HCT116 (cell line): ENCODE results near the gene ATP6AP1. TPM values are rescaled to one million over a fixed set of nuclear protein-coding genes. Genes with fewer than 3 reads are reported as not detected.

ENCODE experiments used
- ATAC-seq: fragments of 200-7000 bp; cut with Tn5 transposase; 2 replicates; pipeline ENCODE4 v1.9.1; 2020; ENCODE audit warnings: mild to moderate bottlenecking, moderate library complexity
- BruUV-seq: library from RNA; stranded (reverse); fragments of 400-500 nt; replicated peaks from 2 replicates; lab custom pipeline; 2021; lab: Mats Ljungman, UMichigan
- CTCF ChIA-PET: fragments of 300-600 bp; sonication (Branson Sonifier 250); formaldehyde crosslinking; loops from one replicate; lab custom pipeline; 2021; ENCODE audit warnings: antibody characterized with exemption; lab: Charles Lee
- POLR2A ChIA-PET: fragments of 300-600, 350-600 bp; sonication (Branson Sonifier 250); formaldehyde crosslinking; loops from one replicate; lab custom pipeline; 2021; ENCODE audit warnings: antibody characterized with exemption; lab: Charles Lee
- RAD21 ChIA-PET, 2 experiments: fragments of 300-600 bp; sonication (Branson Sonifier 250); formaldehyde crosslinking; loops; one replicate each; lab custom pipeline; 2023; ENCODE audit warnings: low total read pairs in 2 of 2; ENCODE audit not compliant: uncharacterized antibody in 2 of 2, unreplicated experiment in 2 of 2, low non-redundant PET in 1 of 2; lab: Charles Lee
- DNase-seq: peaks from one replicate; pipeline ENCODE4 v3.0.0-alpha.2; 2010; ENCODE audit warnings: low read depth, low spot score
- H2AFZ ChIP-seq: fragments of 200-600 bp; shearing (Covaris generic), sonication (generic); 2 replicates; pipeline ENCODE4 v1.6.1; 2017; ENCODE audit warnings: low read depth, mixed run types, mixed read lengths, antibody characterized with exemption, low read length; ENCODE audit not compliant: poor library complexity, severe bottlenecking
- H3K27ac ChIP-seq: 2 replicates; pipeline ENCODE4 v1.5.1; 2012; ENCODE audit warnings: low read depth, low read length
- H3K27me3 ChIP-seq: fragments of 200-600 bp; sonication (generic); 2 replicates; pipeline ENCODE4 v1.6.1; 2016; ENCODE audit warnings: mixed run types, low read length, mixed read lengths; ENCODE audit not compliant: insufficient read depth
- H3K36me3 ChIP-seq, 2 experiments: fragments of 200-500 bp in 1 of 2; fragments of 200-600 bp in 1 of 2; sonication (Bioruptor generic) in 1 of 2; sonication (generic) in 1 of 2; 2 replicates each; pipeline versions ENCODE4 v1.5.1 to v1.6.1; 2014 to 2016; ENCODE audit warnings: low read length in 2 of 2, inconsistent platforms in 1 of 2, mixed read lengths in 1 of 2, mixed run types in 1 of 2; ENCODE audit not compliant: insufficient read depth in 2 of 2, control insufficient read depth in 1 of 2
- H3K4me1 ChIP-seq, 2 experiments: fragments of 200-600 bp in 1 of 2; sonication (generic) in 1 of 2; 2 replicates each; pipeline versions ENCODE4 v1.5.1 to v1.6.1; 2012 to 2017; ENCODE audit warnings: low read length in 2 of 2, inconsistent platforms in 1 of 2, mild to moderate bottlenecking in 1 of 2, mixed read lengths in 1 of 2, mixed run types in 1 of 2, moderate library complexity in 1 of 2; ENCODE audit not compliant: insufficient read depth in 2 of 2, control insufficient read depth in 1 of 2
- H3K4me2 ChIP-seq: fragments of 200-600 bp; sonication (generic); 2 replicates; pipeline ENCODE4 v1.6.1; 2017; ENCODE audit warnings: mixed run types, low read length, mixed read lengths
- H3K4me3 ChIP-seq, 2 experiments: fragments of 200-600 bp in 1 of 2; sonication (generic) in 1 of 2; replicated peaks in 1 of 2; 2 replicates each; pipeline ENCODE4 v1.5.1; 2011 to 2016; ENCODE audit warnings: low read length in 2 of 2, control low read depth in 1 of 2, low read depth in 1 of 2, mild to moderate bottlenecking in 1 of 2, mixed read lengths in 1 of 2, mixed run types in 1 of 2
- H3K79me2 ChIP-seq: fragments of 200-600 bp; sonication (generic); 2 replicates; pipeline ENCODE4 v1.6.1; 2017; ENCODE audit warnings: mild to moderate bottlenecking, mixed run types, low read length, moderate library complexity, mixed read lengths; ENCODE audit not compliant: insufficient read depth
- H3K9ac ChIP-seq: fragments of 200-600 bp; sonication (generic); 2 replicates; pipeline ENCODE4 v1.6.1; 2016; ENCODE audit warnings: low read length, mixed read lengths
- H3K9me2 ChIP-seq: fragments of 200-600 bp; sonication (generic), shearing (Covaris generic); 2 replicates; pipeline ENCODE4 v1.6.1; 2017; ENCODE audit warnings: mixed run types, mild to moderate bottlenecking, moderate library complexity; ENCODE audit not compliant: insufficient read depth
- H3K9me3 ChIP-seq, 2 experiments: fragments of 200-500 bp in 1 of 2; fragments of 200-600 bp in 1 of 2; sonication (Bioruptor generic) in 1 of 2; sonication (generic) in 1 of 2; 2 replicates each; pipeline ENCODE4 v1.6.1; 2014 to 2017; ENCODE audit warnings: low read length in 2 of 2, mixed read lengths in 2 of 2, inconsistent platforms in 1 of 2, low read depth in 1 of 2, mild to moderate bottlenecking in 1 of 2, mixed run types in 1 of 2, moderate library complexity in 1 of 2; ENCODE audit not compliant: control insufficient read depth in 1 of 2, insufficient read depth in 1 of 2
- H4K20me1 ChIP-seq: fragments of 200-600 bp; sonication (generic), shearing (Covaris generic); 2 replicates; pipeline ENCODE4 v1.6.1; 2017; ENCODE audit warnings: mixed run types, mild to moderate bottlenecking, moderate library complexity; ENCODE audit not compliant: insufficient read depth
- EGR1 ChIP-seq: IDR thresholded peaks from 2 replicates; pipeline ENCODE4 v1.6.1; 2012; ENCODE audit warnings: low read depth
- EZH2 ChIP-seq: fragments of 200-600 bp; sonication (generic); IDR thresholded peaks from 2 replicates; pipeline ENCODE4 v1.6.1; 2017; ENCODE audit warnings: antibody characterized with exemption, mixed run types
- TCF7L2 ChIP-seq: IDR thresholded peaks from 2 replicates; pipeline ENCODE4 v1.7.0; 2011; ENCODE audit warnings: borderline replicate concordance, inconsistent platforms; ENCODE audit not compliant: insufficient read depth, insufficient read length; ENCODE audit errors: extremely low read depth
- YY1 ChIP-seq: IDR thresholded peaks from 2 replicates; pipeline ENCODE4 v1.6.1; 2011; ENCODE audit warnings: low read length, low read depth, moderate library complexity, mild to moderate bottlenecking; ENCODE audit not compliant: insufficient replicate concordance; ENCODE audit errors: extremely low read depth
- intact Hi-C: fragments of 100-400 bp; cut with micrococcal nuclease; formaldehyde crosslinking; loops from 2 replicates; pipeline ENCODE4 v1.10.0; 2022
- total RNA-seq: library from RNA; stranded (reverse); gene quantifications from one replicate; pipeline ENCODE4 v1.2.1, GENCODE V29; 2021; ENCODE audit not compliant: unreplicated experiment
- TF ChIP-seq, protein P1 (sequence below): IDR thresholded peaks from 2 replicates; pipeline ENCODE4 v1.6.1; 2011; ENCODE audit warnings: mild to moderate bottlenecking, low read length, moderate library complexity; ENCODE audit not compliant: insufficient replicate concordance; ENCODE audit errors: extremely low read depth
- TF ChIP-seq, protein P2 (sequence below): IDR thresholded peaks from 2 replicates; pipeline ENCODE4 v1.6.1; 2012
- TF ChIP-seq, protein P3 (sequence below): IDR thresholded peaks from 2 replicates; pipeline ENCODE4 v1.6.1; 2012; ENCODE audit warnings: low read depth

The ATP6AP1 gene
- total RNA-seq, 1 experiment from 2014 or later, result 53.4 TPM

DNA sequence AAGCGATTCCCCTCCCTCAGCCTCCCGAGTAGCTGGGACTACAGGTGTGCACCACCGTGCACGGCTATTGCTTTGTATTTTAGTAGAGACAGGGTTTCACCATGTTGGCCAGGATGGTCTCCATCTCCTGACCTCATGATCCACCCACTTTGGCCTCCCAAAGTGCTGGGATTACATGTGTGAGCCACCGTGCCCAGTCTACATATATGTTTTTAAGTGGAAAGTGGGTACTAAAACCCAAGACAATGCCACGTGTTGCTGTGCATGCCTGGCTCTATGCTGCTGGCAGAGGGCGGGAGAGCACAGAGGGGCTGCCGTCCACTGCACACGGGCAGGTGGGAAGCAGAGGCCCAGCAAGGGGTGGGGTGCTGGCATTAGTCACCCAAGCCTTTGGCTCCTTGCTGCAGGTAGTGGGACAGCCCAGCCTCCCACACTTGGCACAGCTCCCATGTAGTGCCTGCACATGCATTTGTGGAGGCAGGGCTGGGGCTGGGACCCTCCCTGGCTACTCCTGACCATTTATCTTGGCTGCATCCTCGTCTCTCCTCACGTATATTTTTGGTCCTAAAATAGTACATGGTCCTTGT, 45.9 kb upstream of the ATP6AP1 start:
- Histone ChIP-seq H3K4me2 (no peak overlapping the region), H3K4me3 (no peak overlapping the region), H3K9me2 (no peaks in the 10 kb centered on the region), H3K79me2 (peaks cover 25% of the 10 kb centered on the region), H3K36me3 (peaks cover 0 to 4% of the 10 kb centered on the region in 2 experiments; a peak in 2 of 4 replicates), H3K27me3 (no peaks in the 10 kb centered on the region), H4K20me1 (no peaks in the 10 kb centered on the region), H3K9ac (no peak overlapping the region), H2AFZ (no peak overlapping the region), H3K4me1 (peaks cover 3 to 24% of the 10 kb centered on the region in 2 experiments)
- ChIA-PET CTCF (interaction anchor here (1.2 kb wide), 1 partner anchor 9 kb away, joined by 5 read pairs; no protein-coding TSS in a partner anchor), POLR2A (interaction anchor here (1.7 kb wide), 1 partner anchor 9 kb away, joined by 6 read pairs; the partner anchor contains the start of gene FLNA), RAD21 (no interaction called here)
- BruUV-seq, result no TSS peak
- ATAC-seq (no peak), DNase-seq (no peak)
- intact Hi-C loops, result no loop called here
- TF ChIP-seq, protein P1, sequence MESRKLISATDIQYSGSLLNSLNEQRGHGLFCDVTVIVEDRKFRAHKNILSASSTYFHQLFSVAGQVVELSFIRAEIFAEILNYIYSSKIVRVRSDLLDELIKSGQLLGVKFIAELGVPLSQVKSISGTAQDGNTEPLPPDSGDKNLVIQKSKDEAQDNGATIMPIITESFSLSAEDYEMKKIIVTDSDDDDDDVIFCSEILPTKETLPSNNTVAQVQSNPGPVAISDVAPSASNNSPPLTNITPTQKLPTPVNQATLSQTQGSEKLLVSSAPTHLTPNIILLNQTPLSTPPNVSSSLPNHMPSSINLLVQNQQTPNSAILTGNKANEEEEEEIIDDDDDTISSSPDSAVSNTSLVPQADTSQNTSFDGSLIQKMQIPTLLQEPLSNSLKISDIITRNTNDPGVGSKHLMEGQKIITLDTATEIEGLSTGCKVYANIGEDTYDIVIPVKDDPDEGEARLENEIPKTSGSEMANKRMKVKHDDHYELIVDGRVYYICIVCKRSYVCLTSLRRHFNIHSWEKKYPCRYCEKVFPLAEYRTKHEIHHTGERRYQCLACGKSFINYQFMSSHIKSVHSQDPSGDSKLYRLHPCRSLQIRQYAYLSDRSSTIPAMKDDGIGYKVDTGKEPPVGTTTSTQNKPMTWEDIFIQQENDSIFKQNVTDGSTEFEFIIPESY, result no peak
- TF ChIP-seq EZH2 (no peak), EGR1 (no peak), YY1 (no peak), TCF7L2 (no peak)
- TF ChIP-seq, protein P2, sequence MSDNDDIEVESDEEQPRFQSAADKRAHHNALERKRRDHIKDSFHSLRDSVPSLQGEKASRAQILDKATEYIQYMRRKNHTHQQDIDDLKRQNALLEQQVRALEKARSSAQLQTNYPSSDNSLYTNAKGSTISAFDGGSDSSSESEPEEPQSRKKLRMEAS, result no peak
- TF ChIP-seq, protein P3, sequence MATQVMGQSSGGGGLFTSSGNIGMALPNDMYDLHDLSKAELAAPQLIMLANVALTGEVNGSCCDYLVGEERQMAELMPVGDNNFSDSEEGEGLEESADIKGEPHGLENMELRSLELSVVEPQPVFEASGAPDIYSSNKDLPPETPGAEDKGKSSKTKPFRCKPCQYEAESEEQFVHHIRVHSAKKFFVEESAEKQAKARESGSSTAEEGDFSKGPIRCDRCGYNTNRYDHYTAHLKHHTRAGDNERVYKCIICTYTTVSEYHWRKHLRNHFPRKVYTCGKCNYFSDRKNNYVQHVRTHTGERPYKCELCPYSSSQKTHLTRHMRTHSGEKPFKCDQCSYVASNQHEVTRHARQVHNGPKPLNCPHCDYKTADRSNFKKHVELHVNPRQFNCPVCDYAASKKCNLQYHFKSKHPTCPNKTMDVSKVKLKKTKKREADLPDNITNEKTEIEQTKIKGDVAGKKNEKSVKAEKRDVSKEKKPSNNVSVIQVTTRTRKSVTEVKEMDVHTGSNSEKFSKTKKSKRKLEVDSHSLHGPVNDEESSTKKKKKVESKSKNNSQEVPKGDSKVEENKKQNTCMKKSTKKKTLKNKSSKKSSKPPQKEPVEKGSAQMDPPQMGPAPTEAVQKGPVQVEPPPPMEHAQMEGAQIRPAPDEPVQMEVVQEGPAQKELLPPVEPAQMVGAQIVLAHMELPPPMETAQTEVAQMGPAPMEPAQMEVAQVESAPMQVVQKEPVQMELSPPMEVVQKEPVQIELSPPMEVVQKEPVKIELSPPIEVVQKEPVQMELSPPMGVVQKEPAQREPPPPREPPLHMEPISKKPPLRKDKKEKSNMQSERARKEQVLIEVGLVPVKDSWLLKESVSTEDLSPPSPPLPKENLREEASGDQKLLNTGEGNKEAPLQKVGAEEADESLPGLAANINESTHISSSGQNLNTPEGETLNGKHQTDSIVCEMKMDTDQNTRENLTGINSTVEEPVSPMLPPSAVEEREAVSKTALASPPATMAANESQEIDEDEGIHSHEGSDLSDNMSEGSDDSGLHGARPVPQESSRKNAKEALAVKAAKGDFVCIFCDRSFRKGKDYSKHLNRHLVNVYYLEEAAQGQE, result no peak
- TF ChIP-seq, all 23 proteins: peak for 0
- Histone ChIP-seq H3K9me3 (no peaks in the 10 kb centered on the region), H3K27ac (no peak overlapping the region)
